GM23248 (cell line): Measurements from ENCODE around the gene ARAP1.

Source experiments
- EZH2 ChIP-seq: fragments of 200-600 bp; sonication (generic); IDR thresholded peaks from 2 replicates; pipeline ENCODE4 v1.6.1; 2018; ENCODE audit warnings: antibody characterized with exemption, mild to moderate bottlenecking; ENCODE audit not compliant: insufficient read depth, poor library complexity, severe bottlenecking
- EZH2phosphoT487 ChIP-seq: fragments of 200-600 bp; sonication (generic); IDR thresholded peaks from 2 replicates; pipeline ENCODE4 v1.6.1; 2018; ENCODE audit warnings: antibody characterized with exemption, moderate library complexity, mild to moderate bottlenecking, low read depth; ENCODE audit not compliant: insufficient read depth

- TF ChIP-seq EZH2phosphoT487 = no peak
- no peak for TF ChIP-seq EZH2
Observed at GRCh38 chr11:72771507-72771906, 19.3 kb upstream of the ARAP1 start.
